GM23338 (cell line): ENCODE data around the gene UBE3A. TPM values are rescaled to one million over a fixed set of nuclear protein-coding genes. Genes with fewer than 3 reads are reported as not detected.

Source experiments
- ATAC-seq: fragments of 200-7000 bp; cut with Tn5 transposase; 3 replicates; pipeline ENCODE4 v1.9.1; 2020
- DNase-seq: peaks from one replicate; pipeline ENCODE4 v3.0.0-alpha.2; 2015; ENCODE audit warnings: low spot score
- H2AFZ ChIP-seq: fragments of 200-600 bp; sonication (generic); 2 replicates; pipeline ENCODE4 v1.8.0; 2016; ENCODE audit warnings: antibody characterized with exemption, mild to moderate bottlenecking, moderate library complexity
- H3F3A ChIP-seq: fragments of 200-600 bp; sonication (generic); replicated peaks from 2 replicates; pipeline ENCODE4 v1.8.0; 2017; ENCODE audit warnings: antibody characterized with exemption, mixed run types, low read depth
- H3K27ac ChIP-seq: fragments of 200-600 bp; sonication (generic); 2 replicates; pipeline ENCODE4 v1.6.1; 2016; ENCODE audit warnings: low read depth
- H3K27me3 ChIP-seq: fragments of 200-600 bp; sonication (generic); 2 replicates; pipeline ENCODE4 v1.8.0; 2016; ENCODE audit warnings: mild to moderate bottlenecking, mixed run types, moderate library complexity; ENCODE audit not compliant: insufficient read depth
- H3K36me3 ChIP-seq: fragments of 200-600 bp; sonication (generic); 2 replicates; pipeline ENCODE4 v1.8.0; 2016; ENCODE audit warnings: mild to moderate bottlenecking; ENCODE audit not compliant: insufficient read depth
- H3K4me1 ChIP-seq: fragments of 200-600 bp; sonication (generic); 2 replicates; pipeline ENCODE4 v1.8.0; 2016; ENCODE audit warnings: mild to moderate bottlenecking, moderate library complexity; ENCODE audit not compliant: insufficient read depth
- H3K4me2 ChIP-seq: fragments of 200-600 bp; sonication (generic); 2 replicates; pipeline ENCODE4 v1.7.1; 2017; ENCODE audit warnings: mixed run types
- H3K4me3 ChIP-seq: fragments of 200-600 bp; sonication (generic); 2 replicates; pipeline ENCODE4 v1.6.1; 2016; ENCODE audit warnings: mixed run types
- H3K79me2 ChIP-seq: fragments of 200-600 bp; sonication (generic); replicated peaks from 2 replicates; pipeline ENCODE4 v1.8.0; 2017; ENCODE audit warnings: mild to moderate bottlenecking; ENCODE audit not compliant: insufficient read depth
- H3K9me2 ChIP-seq: fragments of 200-600 bp; sonication (generic); 2 replicates; pipeline ENCODE4 v1.8.0; 2017; ENCODE audit not compliant: insufficient read depth
- H4K20me1 ChIP-seq: fragments of 200-600 bp; sonication (generic); replicated peaks from 2 replicates; pipeline ENCODE4 v1.8.0; 2017; ENCODE audit warnings: mild to moderate bottlenecking; ENCODE audit not compliant: insufficient read depth
- H3K27ac Mint-ChIP-seq: 2 replicates; pipeline ENCODE4 v1.8.0; 2020; ENCODE audit warnings: inconsistent platforms, mild to moderate bottlenecking, moderate library complexity, mixed read lengths
- H3K27me3 Mint-ChIP-seq: 3 replicates; pipeline ENCODE4 v1.8.0; 2022; ENCODE audit warnings: low read depth, mild to moderate bottlenecking, moderate library complexity, mixed read lengths, inconsistent platforms; ENCODE audit not compliant: insufficient read depth, poor library complexity
- H3K36me3 Mint-ChIP-seq: 3 replicates; pipeline ENCODE4 v1.8.0; 2021; ENCODE audit warnings: low read depth, mild to moderate bottlenecking, inconsistent platforms, moderate library complexity, mixed read lengths
- H3K4me1 Mint-ChIP-seq: 3 replicates; pipeline ENCODE4 v1.8.0; 2020; ENCODE audit warnings: mild to moderate bottlenecking, inconsistent platforms, mixed read lengths
- H3K4me3 Mint-ChIP-seq: 3 replicates; pipeline ENCODE4 v1.8.0; 2021; ENCODE audit warnings: moderate library complexity, mild to moderate bottlenecking, inconsistent platforms, mixed read lengths
- H3K9me3 Mint-ChIP-seq: 3 replicates; pipeline ENCODE4 v1.8.0; 2020; ENCODE audit warnings: moderate library complexity, mild to moderate bottlenecking, inconsistent platforms, mixed read lengths
- CREB1 ChIP-seq: fragments of 250-450 bp; sonication (Bioruptor Pico); IDR thresholded peaks from 2 replicates; pipeline ENCODE4 v1.5.0; 2020; ENCODE audit warnings: low read depth, mild to moderate bottlenecking, moderate library complexity
- EZH2 ChIP-seq: fragments of 200-600 bp; sonication (generic); IDR thresholded peaks from one replicate; pipeline ENCODE4 v1.8.0; 2017; ENCODE audit warnings: antibody characterized with exemption, mild to moderate bottlenecking, low read depth; ENCODE audit not compliant: unreplicated experiment
- EZH2phosphoT487 ChIP-seq: fragments of 200-600 bp; sonication (generic); IDR thresholded peaks from one replicate; pipeline ENCODE4 v1.8.1; 2018; ENCODE audit warnings: antibody characterized with exemption; ENCODE audit not compliant: unreplicated experiment
- JUNB ChIP-seq: IDR thresholded peaks from one replicate; pipeline ENCODE4 v1.6.1; 2016; ENCODE audit warnings: antibody characterized with exemption; ENCODE audit not compliant: unreplicated experiment
- NANOG ChIP-seq: IDR thresholded peaks from 2 replicates; pipeline ENCODE4 v1.6.1; 2016; ENCODE audit warnings: antibody characterized with exemption, borderline replicate concordance
- POLR2AphosphoS5 ChIP-seq: IDR thresholded peaks from 2 replicates; pipeline ENCODE4 v1.6.1; 2016; ENCODE audit warnings: antibody characterized with exemption, low read depth
- STAT1 ChIP-seq: IDR thresholded peaks from one replicate; pipeline ENCODE4 v1.6.1; 2016; ENCODE audit warnings: antibody characterized with exemption; ENCODE audit not compliant: unreplicated experiment
- ZNF114 ChIP-seq: fragments of 250-450 bp; sonication (Bioruptor Pico); IDR thresholded peaks from 2 replicates; pipeline ENCODE4 v1.5.0; 2020; ENCODE audit warnings: mild to moderate bottlenecking, moderate library complexity
- ZNF331 ChIP-seq: fragments of 250-450 bp; sonication (Bioruptor Pico); IDR thresholded peaks from 2 replicates; pipeline ENCODE4 v1.5.0; 2020; ENCODE audit warnings: low read depth, mild to moderate bottlenecking, moderate library complexity
- polyA plus RNA-seq: library from polyadenylated mRNA; unstranded; fragments of >200 nt; fragmentation: Nextera tagmentation; extraction: Ambion mirVana; gene quantifications from 2 replicates; pipeline ENCODE4 v1.2.1, GENCODE V29; 2016
- total RNA-seq: library from RNA; depleted of rRNA; stranded (reverse); fragments of >200 nt; shearing (Covaris generic); gene quantifications from 2 replicates; pipeline ENCODE4 v1.2.3, GENCODE V29; 2014
- TF ChIP-seq, protein P1 (sequence below): fragments of 250-450 bp; sonication (Bioruptor Pico); IDR thresholded peaks from 2 replicates; pipeline ENCODE4 v1.5.0; 2020; ENCODE audit warnings: mild to moderate bottlenecking, moderate library complexity
- TF ChIP-seq, protein P2 (sequence below), 2 experiments: fragments of 200-600 bp in 1 of 2; sonication (generic) in 1 of 2; conservative IDR thresholded peaks; 2 replicates each; pipeline versions ENCODE4 v1.5.1 to v1.6.1; 2016 to 2017; ENCODE audit warnings: antibody characterized with exemption in 2 of 2, low read depth in 2 of 2, mild to moderate bottlenecking in 2 of 2, moderate library complexity in 1 of 2
- TF ChIP-seq, protein P3 (sequence below): IDR thresholded peaks from one replicate; pipeline ENCODE4 v1.6.1; 2018; ENCODE audit warnings: antibody characterized with exemption; ENCODE audit not compliant: unreplicated experiment
- TF ChIP-seq, protein P4 (sequence below): IDR thresholded peaks from 2 replicates; pipeline ENCODE4 v1.6.1; 2016; ENCODE audit warnings: antibody characterized with exemption

Gene UBE3A
- total and polyA plus RNA-seq, 2 experiments from 2014 or later: 96.1 to 150 TPM

DNA sequence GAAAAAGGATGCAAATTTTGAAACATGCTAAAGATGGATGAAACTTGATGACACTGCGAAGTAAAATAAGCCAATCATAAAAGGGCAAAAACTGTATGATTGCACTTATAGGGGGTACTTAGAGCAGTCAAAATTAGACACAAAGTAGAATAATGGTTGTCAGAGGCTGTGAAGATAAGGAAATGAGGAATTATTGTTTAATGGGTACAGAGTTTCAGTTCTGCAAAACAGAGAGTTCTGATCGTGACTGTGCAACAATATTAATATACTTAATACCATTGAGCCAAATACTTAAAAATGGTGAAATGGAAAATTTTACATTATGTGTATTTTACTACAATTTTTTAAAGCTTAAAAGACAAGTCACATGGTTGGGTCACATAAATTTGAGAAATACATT lies 35.1 kb downstream of the UBE3A start:
- Histone ChIP-seq H4K20me1 (no peaks in the 10 kb centered on the region), H3K9me2 (no peaks in the 10 kb centered on the region), H2AFZ (no peak overlapping the region), H3K4me1 (peaks cover 37% of the 10 kb centered on the region), H3K27ac (no peak overlapping the region), H3K4me2 (no peak overlapping the region), H3K4me3 (no peak overlapping the region), H3K36me3 (no peaks in the 10 kb centered on the region), H3K79me2 (peaks cover 84% of the 10 kb centered on the region), H3F3A (no peaks in the 10 kb centered on the region), H3K27me3 (no peaks in the 10 kb centered on the region)
- no peak overlapping the region for H3K27ac Mint-ChIP-seq
- H3K9me3 Mint-ChIP-seq: no peaks in the 10 kb centered on the region
- peaks cover 49% of the 10 kb centered on the region for H3K36me3 Mint-ChIP-seq
- TF ChIP-seq, protein P1, sequence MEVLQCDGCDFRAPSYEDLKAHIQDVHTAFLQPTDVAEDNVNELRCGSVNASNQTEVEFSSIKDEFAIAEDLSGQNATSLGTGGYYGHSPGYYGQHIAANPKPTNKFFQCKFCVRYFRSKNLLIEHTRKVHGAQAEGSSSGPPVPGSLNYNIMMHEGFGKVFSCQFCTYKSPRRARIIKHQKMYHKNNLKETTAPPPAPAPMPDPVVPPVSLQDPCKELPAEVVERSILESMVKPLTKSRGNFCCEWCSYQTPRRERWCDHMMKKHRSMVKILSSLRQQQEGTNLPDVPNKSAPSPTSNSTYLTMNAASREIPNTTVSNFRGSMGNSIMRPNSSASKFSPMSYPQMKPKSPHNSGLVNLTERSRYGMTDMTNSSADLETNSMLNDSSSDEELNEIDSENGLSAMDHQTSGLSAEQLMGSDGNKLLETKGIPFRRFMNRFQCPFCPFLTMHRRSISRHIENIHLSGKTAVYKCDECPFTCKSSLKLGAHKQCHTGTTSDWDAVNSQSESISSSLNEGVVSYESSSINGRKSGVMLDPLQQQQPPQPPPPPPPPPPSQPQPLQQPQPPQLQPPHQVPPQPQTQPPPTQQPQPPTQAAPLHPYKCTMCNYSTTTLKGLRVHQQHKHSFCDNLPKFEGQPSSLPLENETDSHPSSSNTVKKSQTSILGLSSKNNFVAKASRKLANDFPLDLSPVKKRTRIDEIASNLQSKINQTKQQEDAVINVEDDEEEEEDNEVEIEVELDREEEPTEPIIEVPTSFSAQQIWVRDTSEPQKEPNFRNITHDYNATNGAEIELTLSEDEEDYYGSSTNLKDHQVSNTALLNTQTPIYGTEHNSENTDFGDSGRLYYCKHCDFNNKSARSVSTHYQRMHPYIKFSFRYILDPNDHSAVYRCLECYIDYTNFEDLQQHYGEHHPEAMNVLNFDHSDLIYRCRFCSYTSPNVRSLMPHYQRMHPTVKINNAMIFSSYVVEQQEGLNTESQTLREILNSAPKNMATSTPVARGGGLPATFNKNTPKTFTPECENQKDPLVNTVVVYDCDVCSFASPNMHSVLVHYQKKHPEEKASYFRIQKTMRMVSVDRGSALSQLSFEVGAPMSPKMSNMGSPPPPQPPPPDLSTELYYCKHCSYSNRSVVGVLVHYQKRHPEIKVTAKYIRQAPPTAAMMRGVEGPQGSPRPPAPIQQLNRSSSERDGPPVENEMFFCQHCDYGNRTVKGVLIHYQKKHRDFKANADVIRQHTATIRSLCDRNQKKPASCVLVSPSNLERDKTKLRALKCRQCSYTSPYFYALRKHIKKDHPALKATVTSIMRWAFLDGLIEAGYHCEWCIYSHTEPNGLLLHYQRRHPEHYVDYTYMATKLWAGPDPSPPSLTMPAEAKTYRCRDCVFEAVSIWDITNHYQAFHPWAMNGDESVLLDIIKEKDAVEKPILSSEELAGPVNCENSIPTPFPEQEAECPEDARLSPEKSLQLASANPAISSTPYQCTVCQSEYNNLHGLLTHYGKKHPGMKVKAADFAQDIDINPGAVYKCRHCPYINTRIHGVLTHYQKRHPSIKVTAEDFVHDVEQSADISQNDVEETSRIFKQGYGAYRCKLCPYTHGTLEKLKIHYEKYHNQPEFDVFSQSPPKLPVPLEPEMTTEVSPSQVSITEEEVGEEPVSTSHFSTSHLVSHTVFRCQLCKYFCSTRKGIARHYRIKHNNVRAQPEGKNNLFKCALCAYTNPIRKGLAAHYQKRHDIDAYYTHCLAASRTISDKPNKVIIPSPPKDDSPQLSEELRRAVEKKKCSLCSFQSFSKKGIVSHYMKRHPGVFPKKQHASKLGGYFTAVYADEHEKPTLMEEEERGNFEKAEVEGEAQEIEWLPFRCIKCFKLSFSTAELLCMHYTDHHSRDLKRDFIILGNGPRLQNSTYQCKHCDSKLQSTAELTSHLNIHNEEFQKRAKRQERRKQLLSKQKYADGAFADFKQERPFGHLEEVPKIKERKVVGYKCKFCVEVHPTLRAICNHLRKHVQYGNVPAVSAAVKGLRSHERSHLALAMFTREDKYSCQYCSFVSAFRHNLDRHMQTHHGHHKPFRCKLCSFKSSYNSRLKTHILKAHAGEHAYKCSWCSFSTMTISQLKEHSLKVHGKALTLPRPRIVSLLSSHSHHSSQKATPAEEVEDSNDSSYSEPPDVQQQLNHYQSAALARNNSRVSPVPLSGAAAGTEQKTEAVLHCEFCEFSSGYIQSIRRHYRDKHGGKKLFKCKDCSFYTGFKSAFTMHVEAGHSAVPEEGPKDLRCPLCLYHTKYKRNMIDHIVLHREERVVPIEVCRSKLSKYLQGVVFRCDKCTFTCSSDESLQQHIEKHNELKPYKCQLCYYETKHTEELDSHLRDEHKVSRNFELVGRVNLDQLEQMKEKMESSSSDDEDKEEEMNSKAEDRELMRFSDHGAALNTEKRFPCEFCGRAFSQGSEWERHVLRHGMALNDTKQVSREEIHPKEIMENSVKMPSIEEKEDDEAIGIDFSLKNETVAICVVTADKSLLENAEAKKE (CRISPR knock-in tag): no peak
- TF ChIP-seq, protein P2, sequence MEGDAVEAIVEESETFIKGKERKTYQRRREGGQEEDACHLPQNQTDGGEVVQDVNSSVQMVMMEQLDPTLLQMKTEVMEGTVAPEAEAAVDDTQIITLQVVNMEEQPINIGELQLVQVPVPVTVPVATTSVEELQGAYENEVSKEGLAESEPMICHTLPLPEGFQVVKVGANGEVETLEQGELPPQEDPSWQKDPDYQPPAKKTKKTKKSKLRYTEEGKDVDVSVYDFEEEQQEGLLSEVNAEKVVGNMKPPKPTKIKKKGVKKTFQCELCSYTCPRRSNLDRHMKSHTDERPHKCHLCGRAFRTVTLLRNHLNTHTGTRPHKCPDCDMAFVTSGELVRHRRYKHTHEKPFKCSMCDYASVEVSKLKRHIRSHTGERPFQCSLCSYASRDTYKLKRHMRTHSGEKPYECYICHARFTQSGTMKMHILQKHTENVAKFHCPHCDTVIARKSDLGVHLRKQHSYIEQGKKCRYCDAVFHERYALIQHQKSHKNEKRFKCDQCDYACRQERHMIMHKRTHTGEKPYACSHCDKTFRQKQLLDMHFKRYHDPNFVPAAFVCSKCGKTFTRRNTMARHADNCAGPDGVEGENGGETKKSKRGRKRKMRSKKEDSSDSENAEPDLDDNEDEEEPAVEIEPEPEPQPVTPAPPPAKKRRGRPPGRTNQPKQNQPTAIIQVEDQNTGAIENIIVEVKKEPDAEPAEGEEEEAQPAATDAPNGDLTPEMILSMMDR (conservative IDR thresholded peaks at IDR 0.05; ENCODE audit: low read depth in 2 of 2): no peak
- TF ChIP-seq, protein P3, sequence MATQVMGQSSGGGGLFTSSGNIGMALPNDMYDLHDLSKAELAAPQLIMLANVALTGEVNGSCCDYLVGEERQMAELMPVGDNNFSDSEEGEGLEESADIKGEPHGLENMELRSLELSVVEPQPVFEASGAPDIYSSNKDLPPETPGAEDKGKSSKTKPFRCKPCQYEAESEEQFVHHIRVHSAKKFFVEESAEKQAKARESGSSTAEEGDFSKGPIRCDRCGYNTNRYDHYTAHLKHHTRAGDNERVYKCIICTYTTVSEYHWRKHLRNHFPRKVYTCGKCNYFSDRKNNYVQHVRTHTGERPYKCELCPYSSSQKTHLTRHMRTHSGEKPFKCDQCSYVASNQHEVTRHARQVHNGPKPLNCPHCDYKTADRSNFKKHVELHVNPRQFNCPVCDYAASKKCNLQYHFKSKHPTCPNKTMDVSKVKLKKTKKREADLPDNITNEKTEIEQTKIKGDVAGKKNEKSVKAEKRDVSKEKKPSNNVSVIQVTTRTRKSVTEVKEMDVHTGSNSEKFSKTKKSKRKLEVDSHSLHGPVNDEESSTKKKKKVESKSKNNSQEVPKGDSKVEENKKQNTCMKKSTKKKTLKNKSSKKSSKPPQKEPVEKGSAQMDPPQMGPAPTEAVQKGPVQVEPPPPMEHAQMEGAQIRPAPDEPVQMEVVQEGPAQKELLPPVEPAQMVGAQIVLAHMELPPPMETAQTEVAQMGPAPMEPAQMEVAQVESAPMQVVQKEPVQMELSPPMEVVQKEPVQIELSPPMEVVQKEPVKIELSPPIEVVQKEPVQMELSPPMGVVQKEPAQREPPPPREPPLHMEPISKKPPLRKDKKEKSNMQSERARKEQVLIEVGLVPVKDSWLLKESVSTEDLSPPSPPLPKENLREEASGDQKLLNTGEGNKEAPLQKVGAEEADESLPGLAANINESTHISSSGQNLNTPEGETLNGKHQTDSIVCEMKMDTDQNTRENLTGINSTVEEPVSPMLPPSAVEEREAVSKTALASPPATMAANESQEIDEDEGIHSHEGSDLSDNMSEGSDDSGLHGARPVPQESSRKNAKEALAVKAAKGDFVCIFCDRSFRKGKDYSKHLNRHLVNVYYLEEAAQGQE: no peak
- TF ChIP-seq POLR2AphosphoS5: no peak
- no peak for TF ChIP-seq CREB1
- no peak for TF ChIP-seq NANOG
- no peak for TF ChIP-seq ZNF114 (CRISPR knock-in tag)
- TF ChIP-seq EZH2phosphoT487: no peak
- no peak for TF ChIP-seq ZNF331
- TF ChIP-seq STAT1: no peak
- no peak for TF ChIP-seq EZH2
- TF ChIP-seq, protein P4, sequence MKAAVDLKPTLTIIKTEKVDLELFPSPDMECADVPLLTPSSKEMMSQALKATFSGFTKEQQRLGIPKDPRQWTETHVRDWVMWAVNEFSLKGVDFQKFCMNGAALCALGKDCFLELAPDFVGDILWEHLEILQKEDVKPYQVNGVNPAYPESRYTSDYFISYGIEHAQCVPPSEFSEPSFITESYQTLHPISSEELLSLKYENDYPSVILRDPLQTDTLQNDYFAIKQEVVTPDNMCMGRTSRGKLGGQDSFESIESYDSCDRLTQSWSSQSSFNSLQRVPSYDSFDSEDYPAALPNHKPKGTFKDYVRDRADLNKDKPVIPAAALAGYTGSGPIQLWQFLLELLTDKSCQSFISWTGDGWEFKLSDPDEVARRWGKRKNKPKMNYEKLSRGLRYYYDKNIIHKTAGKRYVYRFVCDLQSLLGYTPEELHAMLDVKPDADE: no peak
- TF ChIP-seq JUNB: no peak
- ATAC-seq (no peak), DNase-seq (no peak)
- no peak overlapping the region for H3K4me3 Mint-ChIP-seq
- H3K4me1 Mint-ChIP-seq: peaks cover 41% of the 10 kb centered on the region
- H3K27me3 Mint-ChIP-seq: no peaks in the 10 kb centered on the region
